SK-N-SH (cell line): ENCODE results near the gene NOSTRIN.

ENCODE experiments used
- CHD2 ChIP-seq: fragments of 150-350 bp; IDR thresholded peaks from 2 replicates; pipeline ENCODE4 v1.6.1; 2018; ENCODE audit warnings: low read length; ENCODE audit not compliant: partially characterized antibody
- CTCF ChIP-seq: fragments of 200-600 bp; sonication (generic); IDR thresholded peaks from 2 replicates; pipeline ENCODE4 v1.6.1; 2017; ENCODE audit warnings: antibody characterized with exemption, mild to moderate bottlenecking, moderate library complexity
- EP300 ChIP-seq, 2 experiments: IDR thresholded peaks; 2 replicates each; pipeline versions ENCODE4 v1.4.0 to v1.6.1; 2012; ENCODE audit warnings: borderline replicate concordance in 1 of 2, low read depth in 1 of 2, low read length in 1 of 2
- EZH2phosphoT487 ChIP-seq: fragments of 200-600 bp; sonication (generic); IDR thresholded peaks from 2 replicates; pipeline ENCODE4 v1.6.1; 2017; ENCODE audit warnings: low read depth, mixed run types, mild to moderate bottlenecking, antibody characterized with exemption, moderate library complexity, borderline replicate concordance
- MEF2A ChIP-seq: IDR thresholded peaks from 2 replicates; pipeline ENCODE4 v1.4.0; 2012; ENCODE audit warnings: low read depth, borderline replicate concordance
- MXI1 ChIP-seq: IDR thresholded peaks from 2 replicates; pipeline ENCODE4 v1.6.1; 2012; ENCODE audit warnings: mild to moderate bottlenecking, low read depth, low read length, improper control_type of control experiment
- NFIC ChIP-seq: IDR thresholded peaks from 2 replicates; pipeline ENCODE4 v1.4.0; 2012; ENCODE audit warnings: borderline replicate concordance
- RFX5 ChIP-seq: IDR thresholded peaks from 2 replicates; pipeline ENCODE4 v1.6.1; 2012; ENCODE audit warnings: mild to moderate bottlenecking, improper control_type of control experiment, low read length
- RXRA ChIP-seq: IDR thresholded peaks from 2 replicates; pipeline ENCODE4 v1.4.0; 2012; ENCODE audit warnings: low read depth, mild to moderate bottlenecking, borderline replicate concordance
- SIN3A ChIP-seq: IDR thresholded peaks from 2 replicates; pipeline ENCODE4 v1.6.1; 2012; ENCODE audit warnings: low read depth, mild to moderate bottlenecking, low read length, moderate library complexity, borderline replicate concordance
- SMC3 ChIP-seq: IDR thresholded peaks from 2 replicates; pipeline ENCODE4 v1.6.1; 2012; ENCODE audit warnings: low read depth, low read length, improper control_type of control experiment
- USF1 ChIP-seq: IDR thresholded peaks from 2 replicates; pipeline ENCODE4 v1.4.0; 2012; ENCODE audit warnings: low read depth, borderline replicate concordance
- ZBTB33 ChIP-seq: IDR thresholded peaks from 2 replicates; pipeline ENCODE4 v1.4.0; 2012; ENCODE audit warnings: low read depth, borderline replicate concordance

- TF ChIP-seq CTCF (no peak), NFIC (no peak), SIN3A (no peak), SMC3 (no peak), RFX5 (no peak), MEF2A (no peak), EP300 (IDR thresholded peaks at IDR 0.05; ENCODE audit: borderline replicate concordance in 1 of 2, low read depth in 1 of 2, low read length in 1 of 2) (no peak), RXRA (no peak), USF1 (no peak), EZH2phosphoT487 (no peak), CHD2 (no peak), ZBTB33 (no peak), MXI1 (no peak)
Measured at GRCh38 chr2:168794968-168795367, 7.5 kb upstream of the NOSTRIN start.
